GM15510 (cell line): ENCODE data around the gene SMC5.

Experiments
- POLR2A ChIP-seq: IDR thresholded peaks from 3 replicates; pipeline ENCODE4 v1.6.1; 2011; ENCODE audit warnings: borderline replicate concordance; ENCODE audit not compliant: insufficient read length; ENCODE audit errors: extremely low read depth

SMC5 gene

DNA sequence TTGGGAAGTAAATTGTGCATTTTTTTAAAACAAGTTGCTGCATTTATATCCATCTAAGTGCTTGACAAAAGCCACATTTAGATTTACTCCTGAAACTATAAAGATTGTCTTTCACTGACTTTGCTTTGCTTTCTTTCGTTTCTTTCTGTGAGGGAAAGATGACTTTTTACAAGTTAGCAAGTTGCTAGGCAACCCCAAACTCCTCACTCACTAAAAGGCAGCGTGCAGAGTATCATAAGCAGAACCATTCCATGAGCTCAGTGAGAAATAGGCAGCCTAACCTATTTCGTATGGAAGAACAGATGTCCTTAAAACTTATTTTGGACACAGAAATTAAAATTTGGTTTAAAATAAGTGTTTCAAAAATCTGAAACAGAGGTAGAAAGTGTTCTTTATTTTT is 126.6 kb downstream of the SMC5 start:
- no peak for TF ChIP-seq POLR2A

DNA sequence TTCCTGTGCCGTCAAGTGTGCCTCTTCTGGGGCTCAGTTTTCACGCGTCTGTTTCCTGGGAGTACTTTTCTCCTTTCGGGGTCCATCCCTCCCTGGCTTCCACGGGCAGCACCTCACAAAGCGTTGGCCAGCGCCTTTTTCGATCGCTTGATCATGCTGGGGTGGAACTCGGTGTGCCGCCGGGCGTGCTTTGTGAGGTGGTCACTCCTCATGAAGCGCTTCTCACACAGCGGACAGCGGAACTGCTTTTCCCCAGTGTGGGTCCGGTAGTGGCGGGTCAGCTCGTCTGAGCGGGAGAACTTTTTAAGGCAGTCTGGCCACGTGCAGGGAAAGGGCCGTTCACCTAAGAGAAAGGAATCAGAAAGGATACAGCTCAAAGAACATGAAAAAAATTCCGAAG is 128.9 kb downstream of the SMC5 start:
- TF ChIP-seq POLR2A = no peak

DNA sequence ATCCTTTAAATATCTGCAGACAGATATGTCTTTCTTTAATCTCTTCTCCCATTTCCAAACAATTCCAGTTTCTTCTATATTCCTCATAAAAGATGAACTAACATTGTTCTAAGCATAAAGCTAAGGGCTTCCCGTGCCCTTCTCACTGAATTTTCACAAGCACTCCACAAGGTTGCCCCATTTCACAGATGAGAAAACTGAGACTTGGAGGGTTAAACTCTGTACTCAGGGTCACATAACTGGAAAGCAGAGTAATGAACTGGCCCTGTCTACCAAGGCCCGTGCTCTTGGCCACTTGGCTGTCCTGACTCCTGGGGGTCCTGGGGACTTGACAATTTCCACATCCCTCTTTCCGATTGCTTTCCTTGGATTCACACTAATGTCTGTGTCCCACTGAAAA is 130.4 kb downstream of the SMC5 start:
- no peak for TF ChIP-seq POLR2A

DNA sequence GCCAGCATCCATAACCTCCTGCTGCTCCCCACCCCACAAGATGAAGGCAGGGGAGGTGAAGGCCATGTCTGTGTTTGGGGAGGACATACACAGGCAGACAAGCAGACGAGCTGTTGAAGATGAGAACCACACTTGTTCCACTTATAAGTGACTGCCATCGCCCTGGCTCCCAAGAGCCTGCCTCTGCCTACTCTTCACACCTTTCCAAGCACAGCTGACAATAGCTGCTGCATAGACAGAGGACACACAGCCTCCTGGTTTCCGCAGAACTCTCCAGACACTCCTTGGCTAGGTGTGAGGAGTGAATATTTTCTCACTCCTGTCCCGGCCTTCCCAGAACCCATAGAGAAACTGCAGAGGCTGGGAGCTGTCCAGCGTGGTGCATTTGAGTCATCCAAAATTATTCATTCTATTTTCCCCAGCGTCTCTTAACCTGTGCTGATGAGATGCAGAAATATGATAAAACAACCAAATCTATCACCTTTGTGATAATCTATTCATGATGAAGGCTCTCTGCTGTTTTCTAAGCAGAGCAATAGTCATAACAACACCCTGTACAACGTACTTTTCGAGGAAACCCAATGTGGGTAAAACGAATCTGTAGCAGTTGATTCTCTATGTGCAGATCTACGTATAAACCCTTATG is 131.0 kb downstream of the SMC5 start:
- no peak for TF ChIP-seq POLR2A

DNA sequence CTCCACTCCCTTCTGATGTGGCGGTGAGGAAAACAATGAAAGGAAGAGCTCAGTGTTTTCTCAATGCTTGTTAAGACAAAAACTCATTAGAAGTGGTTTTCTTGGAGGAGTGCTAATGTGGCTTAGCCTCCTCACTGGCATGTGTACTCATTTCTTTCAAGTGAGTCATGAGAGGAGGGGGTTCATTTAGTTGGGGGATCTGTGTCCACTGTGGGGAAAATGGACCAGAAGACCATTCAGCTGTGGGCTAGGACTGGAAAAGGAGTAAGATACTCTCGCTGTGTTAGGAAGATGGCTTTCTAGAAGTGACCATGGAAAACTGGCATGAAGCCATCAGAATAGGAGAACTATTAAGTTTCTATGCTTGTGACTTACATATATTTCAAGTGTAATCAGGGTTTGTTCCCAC is 132.2 kb downstream of the SMC5 start:
- no peak for TF ChIP-seq POLR2A

DNA sequence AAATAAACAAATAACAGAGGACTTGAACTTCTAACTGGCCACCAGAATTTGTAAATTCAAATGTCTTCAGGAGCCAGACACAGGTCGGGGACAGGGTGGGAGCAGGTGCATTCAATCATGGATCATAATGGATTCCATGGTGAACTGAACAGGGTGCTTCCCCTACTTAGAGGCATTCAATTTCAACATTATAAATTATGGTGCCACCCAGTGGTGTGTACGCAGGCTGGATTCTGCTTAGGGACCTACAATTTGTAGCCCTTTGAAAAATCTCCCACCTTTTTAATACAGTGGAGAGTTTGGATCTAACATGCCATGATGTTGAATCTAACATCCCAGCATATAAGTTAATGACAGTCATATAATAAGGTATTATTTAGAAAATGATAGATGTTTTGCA is 133.4 kb downstream of the SMC5 start:
- no peak for TF ChIP-seq POLR2A

DNA sequence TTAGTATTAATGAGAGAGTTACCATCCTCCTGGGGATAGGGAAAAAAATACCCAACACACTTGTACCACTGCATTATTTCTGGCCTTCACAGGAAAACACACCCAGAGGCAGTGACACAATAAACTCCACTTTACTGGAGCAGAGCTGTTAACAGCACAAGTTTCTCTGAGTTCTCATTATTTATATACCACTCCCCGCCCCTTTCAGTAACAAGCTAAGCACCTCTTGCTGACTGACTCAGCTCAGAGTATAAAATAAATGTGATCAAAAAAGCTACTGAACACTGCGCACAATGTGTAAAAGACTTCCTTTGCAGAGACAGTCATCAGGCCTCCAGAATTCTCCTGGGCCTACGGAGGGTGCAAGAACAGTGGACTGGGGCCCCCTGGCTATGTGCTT is 134.1 kb downstream of the SMC5 start:
- no peak for TF ChIP-seq POLR2A

DNA sequence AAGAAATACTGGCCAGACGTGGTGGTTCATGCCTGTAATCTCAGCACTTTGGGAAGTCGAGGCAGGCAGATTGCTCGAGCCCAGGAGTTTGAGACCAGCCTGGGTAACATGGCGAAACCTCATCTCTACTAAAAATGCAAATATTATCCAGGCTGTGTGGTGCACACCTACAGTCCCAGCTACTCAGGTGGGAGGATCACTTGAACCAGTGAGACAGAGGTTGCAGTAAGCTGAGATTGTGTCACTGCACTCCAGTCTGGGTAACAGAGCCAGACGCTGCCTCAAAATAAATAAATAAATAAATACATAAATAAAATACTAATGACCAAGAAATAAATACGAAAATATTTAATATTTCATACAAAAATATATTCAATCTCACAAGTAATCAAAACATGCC is 136.9 kb downstream of the SMC5 start:
- no peak for TF ChIP-seq POLR2A

DNA sequence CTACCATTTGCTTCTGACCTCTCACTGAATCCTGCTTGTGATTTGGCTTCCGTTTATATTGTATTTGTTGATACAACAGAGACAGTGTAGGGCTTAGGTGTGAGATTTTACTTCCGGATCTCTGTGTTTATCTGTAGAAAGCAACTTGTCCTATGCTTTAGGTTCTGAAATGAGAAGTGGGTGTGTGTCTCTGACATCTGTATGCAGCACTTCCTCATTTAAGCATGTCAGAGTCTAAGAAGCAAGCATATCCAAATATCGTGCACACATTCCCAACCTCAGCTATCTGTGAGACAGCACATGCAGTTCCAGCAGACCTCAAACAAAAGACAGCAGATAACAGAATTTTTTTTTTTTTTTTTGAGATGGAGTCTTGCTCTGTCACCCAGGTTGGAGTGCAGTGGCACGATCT is 139.4 kb downstream of the SMC5 start:
- no peak for TF ChIP-seq POLR2A

DNA sequence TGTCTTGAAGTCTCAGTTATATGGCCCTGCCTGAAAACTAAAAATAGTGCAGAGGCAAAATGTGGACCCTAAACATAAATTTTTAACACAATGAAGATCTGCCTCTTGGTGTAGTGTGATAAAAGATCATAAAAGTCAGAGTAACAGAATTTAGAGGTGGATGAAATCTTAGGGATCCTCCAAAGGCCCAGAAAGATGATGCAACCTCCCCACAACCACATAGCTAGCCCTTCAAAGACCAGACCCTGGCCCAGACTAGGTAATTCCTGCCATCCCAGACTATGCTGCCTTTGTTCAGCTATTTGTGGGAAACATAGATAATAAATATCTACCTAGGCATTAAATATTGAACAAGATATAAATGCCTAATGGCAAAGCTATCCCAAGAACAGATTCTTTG is 140.4 kb downstream of the SMC5 start:
- TF ChIP-seq POLR2A = no peak

DNA sequence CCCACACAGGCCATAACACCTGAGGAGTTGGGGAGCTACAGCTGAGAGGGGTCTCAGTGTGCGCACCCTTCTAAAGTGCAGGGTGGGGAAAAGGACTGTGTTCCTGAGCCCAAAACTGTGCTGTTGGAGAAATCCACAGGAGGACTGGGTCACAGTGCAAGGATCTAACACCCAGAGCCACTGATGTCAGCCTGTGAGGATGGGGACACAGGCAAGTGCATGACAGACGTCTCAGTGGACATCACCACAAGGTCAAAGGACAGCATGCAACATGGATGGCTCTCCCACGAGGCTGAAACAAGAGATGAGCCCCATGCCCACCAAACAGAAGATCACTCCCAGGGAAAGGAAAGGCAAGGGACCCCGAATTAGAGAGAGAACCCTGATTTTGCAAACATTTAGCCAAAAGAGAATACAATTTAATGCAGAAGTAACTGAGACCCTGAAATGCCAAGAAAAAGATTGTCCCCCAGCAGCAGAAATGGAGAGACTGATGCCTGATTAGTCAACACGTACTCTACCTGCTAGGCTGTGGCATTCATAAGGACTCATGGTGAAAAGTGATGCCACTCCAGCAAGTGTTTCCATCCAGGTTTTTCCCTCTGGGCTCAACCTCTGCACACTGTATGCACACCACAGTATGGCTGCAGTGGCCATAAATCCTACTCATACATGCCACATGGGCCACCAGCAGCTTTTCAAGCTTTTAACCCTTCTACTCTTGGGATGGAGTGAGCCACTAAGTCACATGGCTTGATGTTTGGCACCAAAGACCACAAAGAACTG is 141.5 kb downstream of the SMC5 start:
- TF ChIP-seq POLR2A = no peak

DNA sequence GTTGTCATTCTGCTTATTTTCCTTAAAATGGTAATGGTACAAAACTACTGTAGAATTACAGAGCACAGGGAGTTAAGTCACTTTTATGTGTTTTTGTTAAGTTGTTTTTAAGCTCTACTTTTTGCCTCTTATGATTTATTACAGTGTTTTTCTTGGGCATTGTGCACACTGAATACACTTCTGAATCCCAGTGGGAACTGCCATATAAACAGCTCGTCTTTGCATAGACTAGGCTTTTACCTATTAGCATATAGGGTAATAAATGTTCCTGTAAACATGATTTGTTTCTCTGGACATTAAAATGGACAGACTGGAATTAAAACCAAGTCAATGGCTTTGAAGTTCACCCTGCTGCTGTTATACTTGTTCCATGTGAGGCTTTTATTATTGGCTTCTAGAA is 143.4 kb downstream of the SMC5 start:
- TF ChIP-seq POLR2A = no peak

DNA sequence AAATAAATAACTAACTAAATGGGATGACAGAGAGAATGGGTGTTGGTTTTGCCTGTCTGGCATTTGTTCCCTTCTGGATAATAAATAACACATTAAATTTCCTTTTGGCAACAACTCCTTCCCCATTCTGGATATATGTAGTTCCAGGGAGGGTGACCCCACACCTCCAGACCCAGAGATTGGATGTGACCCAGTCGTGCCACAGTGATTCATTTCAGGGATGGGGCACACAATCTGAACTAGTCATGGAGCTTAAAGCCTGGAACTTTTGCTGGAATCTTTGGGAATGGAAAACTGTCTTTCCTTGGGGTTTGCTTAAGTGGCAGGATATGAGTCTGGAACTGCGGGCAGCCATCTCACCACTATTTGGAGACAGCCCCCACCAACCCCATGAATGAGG is 144.4 kb downstream of the SMC5 start:
- TF ChIP-seq POLR2A = no peak

DNA sequence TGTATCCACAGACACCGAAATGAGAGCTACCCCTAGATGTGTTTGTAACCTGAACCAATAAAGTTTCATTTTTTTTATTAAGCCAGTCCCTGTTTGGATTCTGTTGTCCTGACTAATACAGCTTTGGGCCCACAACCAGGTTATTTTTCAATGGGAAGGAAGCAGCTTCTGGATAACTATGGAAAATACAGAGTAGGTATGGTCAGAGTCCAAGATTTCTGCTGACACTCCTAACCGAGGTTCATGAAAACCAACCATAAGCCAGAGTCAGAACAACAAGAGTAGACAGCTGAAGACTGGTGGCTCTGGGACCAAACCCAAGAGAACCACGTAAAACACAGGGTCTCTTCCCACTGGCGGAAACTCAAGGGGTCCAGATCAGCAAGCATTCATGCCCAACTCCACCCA is 144.8 kb downstream of the SMC5 start:
- no peak for TF ChIP-seq POLR2A

DNA sequence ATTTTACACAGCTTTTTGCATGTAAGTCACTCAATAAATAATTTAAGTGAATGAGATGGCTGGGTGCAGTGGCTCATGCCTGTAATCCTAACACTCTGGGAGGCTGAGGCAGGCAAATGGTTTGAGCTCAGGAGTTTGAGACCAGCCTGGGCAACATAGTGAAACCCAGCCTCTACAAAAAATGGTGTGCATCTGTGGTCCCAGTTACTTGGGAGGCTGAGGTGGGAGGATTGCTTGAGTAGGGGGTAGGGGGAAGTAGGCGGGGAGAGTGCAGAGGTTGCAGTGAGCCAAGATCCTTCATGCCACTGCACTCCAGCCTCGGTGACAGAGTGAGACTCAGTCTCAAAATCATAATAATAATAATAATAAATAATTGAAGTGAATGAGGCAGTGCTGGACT is 145.5 kb downstream of the SMC5 start:
- TF ChIP-seq POLR2A = no peak
